Coronary artery (tissue), 2 donors: ENCODE data around the gene BRF1.

ENCODE experiments used
- DNase-seq: peaks from one replicate; pipeline ENCODE4 v3.0.0-alpha.2; 2017; ENCODE audit warnings: low spot score
- H3K27ac ChIP-seq, 2 donors: fragments of 200-600 bp; sonication (generic); one replicate each; pipeline ENCODE4 v1.5.1; 2016 to 2019
- H3K4me3 ChIP-seq: fragments of 200-600 bp; sonication (generic); 2 replicates; pipeline ENCODE4 v1.5.1; 2016; ENCODE audit warnings: mild to moderate bottlenecking, moderate library complexity
- TF ChIP-seq, protein P1 (sequence below): fragments of 200-600 bp; sonication (generic); IDR thresholded peaks from one replicate; pipeline ENCODE4 v1.5.1; 2019; ENCODE audit warnings: antibody characterized with exemption

BRF1 gene

DNA sequence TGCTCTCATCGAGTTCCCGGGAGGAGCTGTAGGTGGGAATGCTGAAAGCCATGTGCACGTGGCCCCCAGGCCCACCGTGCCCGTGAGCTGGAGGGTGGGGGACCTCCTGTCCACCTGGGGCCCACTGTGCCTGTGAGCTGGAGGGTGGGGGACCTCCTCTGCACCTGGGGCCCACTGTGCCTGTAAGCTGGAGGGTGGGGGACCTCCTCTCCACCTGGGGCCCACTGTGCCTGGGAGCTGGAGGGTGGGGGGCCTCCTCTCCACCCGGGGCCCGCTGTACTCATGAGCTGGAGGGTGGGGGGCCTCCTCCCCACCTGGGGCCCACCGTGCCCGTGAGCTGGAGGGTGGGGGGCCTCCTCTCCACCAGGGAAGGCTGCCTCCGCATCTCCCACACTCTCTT is 105.8 kb downstream of the BRF1 start:
- Histone ChIP-seq H3K27ac (peak overlapping the region in 1 of 2 donors; percentile 73), H3K4me3 (no peak overlapping the region)
- DNase-seq, result no peak
- TF ChIP-seq, protein P1, sequence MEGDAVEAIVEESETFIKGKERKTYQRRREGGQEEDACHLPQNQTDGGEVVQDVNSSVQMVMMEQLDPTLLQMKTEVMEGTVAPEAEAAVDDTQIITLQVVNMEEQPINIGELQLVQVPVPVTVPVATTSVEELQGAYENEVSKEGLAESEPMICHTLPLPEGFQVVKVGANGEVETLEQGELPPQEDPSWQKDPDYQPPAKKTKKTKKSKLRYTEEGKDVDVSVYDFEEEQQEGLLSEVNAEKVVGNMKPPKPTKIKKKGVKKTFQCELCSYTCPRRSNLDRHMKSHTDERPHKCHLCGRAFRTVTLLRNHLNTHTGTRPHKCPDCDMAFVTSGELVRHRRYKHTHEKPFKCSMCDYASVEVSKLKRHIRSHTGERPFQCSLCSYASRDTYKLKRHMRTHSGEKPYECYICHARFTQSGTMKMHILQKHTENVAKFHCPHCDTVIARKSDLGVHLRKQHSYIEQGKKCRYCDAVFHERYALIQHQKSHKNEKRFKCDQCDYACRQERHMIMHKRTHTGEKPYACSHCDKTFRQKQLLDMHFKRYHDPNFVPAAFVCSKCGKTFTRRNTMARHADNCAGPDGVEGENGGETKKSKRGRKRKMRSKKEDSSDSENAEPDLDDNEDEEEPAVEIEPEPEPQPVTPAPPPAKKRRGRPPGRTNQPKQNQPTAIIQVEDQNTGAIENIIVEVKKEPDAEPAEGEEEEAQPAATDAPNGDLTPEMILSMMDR, result no peak

- DNase-seq, result no peak
- Histone ChIP-seq H3K27ac (no peak overlapping the region), H3K4me3 (no peak overlapping the region)
- TF ChIP-seq, protein P1, result no peak
Observed at GRCh38 chr14:105193916-105194782, 106.7 kb downstream of the BRF1 start.

- Histone ChIP-seq H3K4me3 (no peak overlapping the region), H3K27ac (peak overlapping the region in 1 of 2 donors; percentile 13)
- no peak for DNase-seq
- TF ChIP-seq, protein P1, result no peak
Observed at GRCh38 chr14:105192866-105193731, 107.7 kb downstream of the BRF1 start.

GRCh38 chr14:105187935-105188524 is 112.8 kb downstream of the BRF1 start:
- Histone ChIP-seq H3K4me3 (no peak overlapping the region), H3K27ac (no peak overlapping the region)
- TF ChIP-seq, protein P1, result no peak
- DNase-seq, result no peak

GRCh38 chr14:105187116-105187515 is 113.7 kb downstream of the BRF1 start:
- TF ChIP-seq, protein P1, result no peak

GRCh38 chr14:105185973-105186372 is 114.8 kb downstream of the BRF1 start:
- no peak for DNase-seq
- Histone ChIP-seq H3K4me3 (no peak overlapping the region), H3K27ac (no peak overlapping the region)
- TF ChIP-seq, protein P1, result no peak

More at GRCh38 chr14:105187116-105187515, 113.7 kb downstream of the BRF1 start:
- H3K27ac ChIP-seq, result no peak overlapping the region
- no peak overlapping the region for H3K4me3 ChIP-seq
- DNase-seq, result no peak
